GM20000 (cell line): ENCODE measurements around the gene LIX1.

ENCODE experiments used
- DNase-seq: peaks from one replicate; pipeline ENCODE4 v3.0.0; 2012; ENCODE audit warnings: low spot score
- TF ChIP-seq, protein P1 (sequence below): IDR thresholded peaks from 2 replicates; pipeline ENCODE4 v1.5.1; 2012; ENCODE audit warnings: mild to moderate bottlenecking, control low read depth; ENCODE audit errors: extremely low read depth, missing control alignments

LIX1 gene

DNA sequence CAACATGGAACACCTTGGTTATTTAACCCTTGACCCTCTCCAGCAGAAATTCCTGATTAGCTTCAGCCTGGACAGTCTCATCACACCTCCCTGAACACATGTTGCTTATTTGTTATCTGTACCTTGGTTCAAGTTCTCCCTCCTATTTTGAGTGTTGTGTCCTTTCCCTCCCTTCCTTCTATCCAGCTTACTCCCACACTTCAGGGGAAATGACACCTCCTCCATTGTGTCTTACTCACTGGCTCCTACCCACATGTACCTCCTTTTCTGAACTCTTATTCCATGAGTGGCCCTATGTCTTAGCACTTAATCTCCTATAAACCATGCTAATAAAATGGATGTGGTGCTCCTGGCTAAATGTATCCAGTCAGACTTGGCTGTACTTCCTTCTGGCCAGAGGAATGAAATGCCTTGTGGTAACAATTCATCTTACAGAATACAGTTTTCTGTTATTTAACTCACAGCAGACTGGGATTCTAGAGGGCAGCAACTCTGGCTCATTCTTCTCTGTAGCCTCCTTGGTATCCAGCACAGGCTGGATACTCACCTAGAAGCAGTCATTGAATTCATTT lies 11.2 kb downstream of the LIX1 start:
- no peak for DNase-seq
- TF ChIP-seq, protein P1, sequence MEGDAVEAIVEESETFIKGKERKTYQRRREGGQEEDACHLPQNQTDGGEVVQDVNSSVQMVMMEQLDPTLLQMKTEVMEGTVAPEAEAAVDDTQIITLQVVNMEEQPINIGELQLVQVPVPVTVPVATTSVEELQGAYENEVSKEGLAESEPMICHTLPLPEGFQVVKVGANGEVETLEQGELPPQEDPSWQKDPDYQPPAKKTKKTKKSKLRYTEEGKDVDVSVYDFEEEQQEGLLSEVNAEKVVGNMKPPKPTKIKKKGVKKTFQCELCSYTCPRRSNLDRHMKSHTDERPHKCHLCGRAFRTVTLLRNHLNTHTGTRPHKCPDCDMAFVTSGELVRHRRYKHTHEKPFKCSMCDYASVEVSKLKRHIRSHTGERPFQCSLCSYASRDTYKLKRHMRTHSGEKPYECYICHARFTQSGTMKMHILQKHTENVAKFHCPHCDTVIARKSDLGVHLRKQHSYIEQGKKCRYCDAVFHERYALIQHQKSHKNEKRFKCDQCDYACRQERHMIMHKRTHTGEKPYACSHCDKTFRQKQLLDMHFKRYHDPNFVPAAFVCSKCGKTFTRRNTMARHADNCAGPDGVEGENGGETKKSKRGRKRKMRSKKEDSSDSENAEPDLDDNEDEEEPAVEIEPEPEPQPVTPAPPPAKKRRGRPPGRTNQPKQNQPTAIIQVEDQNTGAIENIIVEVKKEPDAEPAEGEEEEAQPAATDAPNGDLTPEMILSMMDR: no peak

DNA sequence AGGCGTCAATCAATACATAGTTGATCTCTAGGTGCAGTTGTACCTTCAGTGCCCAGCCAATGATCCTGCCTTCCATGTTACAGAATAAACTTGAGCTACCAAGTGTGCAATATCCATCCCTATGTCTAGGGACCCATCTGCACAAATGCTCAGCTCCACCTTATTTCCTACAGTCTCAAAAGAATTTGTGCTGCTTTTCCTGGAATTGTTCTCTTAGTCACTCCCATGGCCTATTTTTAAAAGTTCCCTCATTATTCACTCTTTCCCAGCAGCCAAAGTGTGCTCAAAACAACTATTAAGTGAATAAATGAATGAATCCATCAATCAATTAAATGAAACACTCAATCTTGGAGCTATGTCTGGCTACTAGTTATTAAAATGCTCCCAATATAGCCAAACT lies 14.7 kb downstream of the LIX1 start:
- TF ChIP-seq, protein P1: no peak

DNA sequence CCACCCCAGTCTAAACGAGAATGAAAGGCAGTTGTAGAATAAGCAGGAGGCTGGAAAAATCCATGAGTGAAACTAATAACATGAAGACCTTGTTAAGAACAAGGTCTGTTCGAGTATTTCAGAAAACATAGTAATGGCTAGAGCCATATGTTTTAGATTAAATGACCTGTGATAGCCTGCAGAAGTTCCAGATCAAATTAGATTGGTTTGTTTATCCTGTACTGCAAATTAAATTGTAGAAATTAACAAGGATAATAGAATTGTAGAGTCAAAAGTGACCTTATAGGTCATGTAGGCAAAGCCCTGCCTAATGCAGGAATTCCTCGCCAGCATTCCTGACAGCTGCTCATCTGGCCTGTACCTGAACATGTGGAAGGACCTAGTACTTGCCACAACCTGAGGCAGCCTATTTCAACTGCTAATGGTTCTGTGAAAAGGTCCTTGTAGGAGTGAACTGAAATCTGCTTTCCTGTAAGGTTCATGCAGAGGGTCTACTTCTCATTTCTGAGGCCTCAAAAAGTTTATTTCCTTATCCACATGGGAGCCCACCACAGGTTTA lies 17.2 kb downstream of the LIX1 start:
- TF ChIP-seq, protein P1: no peak
- no peak for DNase-seq

More for the DNA sequence above, 14.7 kb downstream of the LIX1 start:
- DNase-seq: no peak

GRCh38 chr5:97124335-97124734 lies 18.1 kb downstream of the LIX1 start:
- no peak for DNase-seq
- TF ChIP-seq, protein P1: no peak

DNA sequence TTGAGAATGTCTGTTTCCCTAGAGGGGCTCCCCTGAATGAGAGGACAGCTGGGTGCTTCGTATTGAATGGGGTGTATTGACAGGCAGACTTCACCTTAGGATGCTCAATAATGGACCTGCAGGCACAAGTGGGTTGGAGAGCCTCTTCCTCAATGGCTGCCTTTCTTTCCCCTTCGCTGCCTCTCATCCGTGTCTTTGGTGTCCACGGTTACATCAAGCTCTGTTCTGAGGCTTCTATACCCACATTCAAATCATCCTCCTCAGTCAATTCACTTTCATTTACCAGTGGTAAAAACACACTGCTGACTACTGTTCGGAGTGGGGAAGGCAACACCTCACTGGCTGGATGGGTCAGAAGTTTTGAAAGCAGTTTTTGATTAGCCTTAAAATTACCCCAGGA lies 20.6 kb downstream of the LIX1 start:
- TF ChIP-seq, protein P1: no peak
- no peak for DNase-seq

GRCh38 chr5:97120195-97120594 lies 22.2 kb downstream of the LIX1 start:
- DNase-seq: no peak
- TF ChIP-seq, protein P1: no peak

- TF ChIP-seq, protein P1: no peak
Measured at GRCh38 chr5:97119007-97119390, 23.4 kb downstream of the LIX1 start.

More at GRCh38 chr5:97119007-97119390, 23.4 kb downstream of the LIX1 start:
- no peak for DNase-seq
